Stimulated activated naive CD8-positive, alpha-beta T cell treated with anti-CD3 and anti-CD28 coated beads, Interleukin-15, Interleukin-2, amounts not matched to agents 100 U/mL and 50 U/mL, for 24 hours (primary cell): ENCODE measurements around the gene RAB5B.
"Not testable (repeated sequence)": the region's sequence is repeated elsewhere in the genome, so short reads cannot be mapped to it uniquely, and the experiment has no call there.

Experiments used
- ATAC-seq: fragments of 150-1000 bp; cut with Tn5 transposase; one replicate; pipeline ENCODE4 v1.10.0; 2021
- DNase-seq: peaks from one replicate; pipeline ENCODE4 v3.0.0; 2021

The RAB5B gene

DNA sequence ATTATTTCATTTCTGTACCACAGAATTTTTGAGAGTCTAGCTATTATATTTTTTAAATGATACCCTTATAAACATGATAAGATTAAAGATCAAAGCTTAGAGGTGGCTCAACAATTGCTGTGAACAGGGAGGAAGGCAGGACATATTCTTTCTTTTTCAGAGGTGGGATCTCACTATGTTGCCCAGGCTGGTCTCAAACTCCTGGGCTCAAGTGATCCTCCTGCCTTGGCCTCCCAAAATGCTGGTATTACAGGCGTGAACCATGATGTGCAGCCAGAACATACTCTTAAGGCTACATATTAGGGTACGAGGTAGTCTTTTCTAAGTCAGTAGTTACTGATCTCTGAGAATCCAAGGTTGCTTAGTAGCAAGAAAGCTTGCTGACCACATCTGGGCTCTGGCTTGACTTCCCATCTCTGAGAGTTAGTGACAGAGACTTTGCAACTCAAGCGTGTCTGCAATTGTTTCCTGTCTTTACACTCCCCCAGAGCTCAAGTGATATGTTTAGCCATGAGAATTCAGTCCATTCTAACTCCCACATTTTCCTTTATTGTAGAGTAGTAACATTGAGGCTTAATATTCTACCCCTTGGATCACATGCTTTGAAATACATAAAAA lies 8.6 kb downstream of the RAB5B start:
- ATAC-seq, result no peak
- no peak for DNase-seq

DNA sequence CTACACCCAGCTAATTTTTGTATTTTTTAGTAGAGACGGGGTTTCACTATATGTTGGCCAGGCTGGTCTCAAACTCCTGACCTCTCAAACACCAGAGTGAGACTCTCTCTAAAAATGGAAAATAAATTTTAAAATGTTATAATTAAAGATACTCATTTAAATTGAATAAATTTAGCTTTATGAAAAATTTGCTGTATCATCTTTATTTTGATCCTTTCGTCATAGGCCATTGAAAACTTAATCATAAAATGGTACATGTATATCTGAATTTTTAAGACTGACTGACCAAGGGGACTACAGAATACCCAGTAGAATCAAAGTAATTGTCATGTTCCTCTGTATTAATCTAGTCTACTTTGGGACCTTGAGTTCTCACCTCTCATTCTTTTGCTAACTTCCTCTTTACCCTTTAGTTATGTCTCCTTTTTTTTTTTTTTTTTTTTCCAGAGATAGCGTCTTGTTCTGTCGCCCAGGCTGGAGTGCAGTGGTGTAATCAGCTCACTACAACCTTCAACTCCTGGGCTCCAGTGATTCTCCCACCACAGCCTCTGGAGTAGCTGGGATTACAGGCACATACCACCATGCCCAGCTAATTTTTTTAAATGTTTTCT lies 9.5 kb downstream of the RAB5B start:
- ATAC-seq (no peak), DNase-seq (no peak)

DNA sequence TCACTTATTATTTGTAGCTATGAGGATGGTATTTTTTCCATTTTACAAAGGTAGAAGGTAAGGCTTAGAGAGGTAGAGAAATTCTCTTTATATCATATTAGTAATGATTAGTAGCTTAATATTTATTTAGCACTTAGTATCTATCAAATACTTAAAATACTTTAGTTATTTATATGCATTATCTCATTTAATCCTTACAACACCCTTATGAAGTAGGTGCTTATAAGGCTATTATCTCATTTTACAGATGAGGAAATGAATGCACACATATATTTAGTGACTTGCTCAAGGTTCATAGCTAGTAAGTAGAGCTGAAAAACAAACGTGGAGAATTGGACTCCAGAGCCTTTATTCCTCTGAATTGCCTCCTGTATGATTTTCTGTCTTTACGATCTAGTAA lies 11.0 kb downstream of the RAB5B start:
- no peak for DNase-seq
- no peak for ATAC-seq

DNA sequence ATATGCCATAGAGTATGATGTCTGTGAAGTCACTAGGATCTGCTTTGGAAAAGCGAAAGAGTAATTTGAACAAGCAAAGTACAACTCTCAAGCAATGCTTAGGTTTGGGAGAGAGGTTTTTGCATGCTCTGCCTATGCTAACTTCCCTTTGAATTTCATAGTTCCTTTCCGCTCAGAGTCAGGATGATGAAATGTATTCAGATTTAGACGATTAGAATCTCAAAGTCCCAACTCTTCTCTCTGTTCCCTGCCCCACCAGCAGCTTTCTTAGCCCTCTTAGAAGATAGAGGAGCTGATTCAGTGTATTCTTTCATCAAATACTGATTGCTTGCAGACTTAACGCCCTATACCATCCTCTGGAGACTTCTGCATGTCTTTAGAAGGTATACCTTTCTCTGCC lies 11.5 kb downstream of the RAB5B start:
- DNase-seq (no peak), ATAC-seq (no peak)

DNA sequence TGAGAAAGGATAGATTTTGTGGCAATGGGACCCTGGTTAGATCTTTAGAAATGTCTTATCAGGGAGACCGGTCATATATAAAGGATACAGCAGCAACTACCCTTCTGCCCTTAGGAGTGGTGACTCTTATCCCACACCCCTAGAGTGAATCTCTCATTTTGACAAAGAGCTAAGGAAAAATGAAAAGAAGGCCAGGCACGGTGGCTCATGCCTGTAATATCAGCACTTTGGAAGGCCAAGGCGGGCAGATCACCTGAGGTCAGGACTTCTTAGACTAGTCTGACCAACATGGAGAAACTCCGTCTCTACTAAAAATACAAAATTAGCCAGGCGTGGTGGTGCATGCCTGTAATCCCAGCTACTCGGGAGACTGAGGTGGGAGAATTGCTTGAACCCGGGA lies 12.1 kb downstream of the RAB5B start:
- ATAC-seq, DNase-seq: not testable (repeated sequence)

DNA sequence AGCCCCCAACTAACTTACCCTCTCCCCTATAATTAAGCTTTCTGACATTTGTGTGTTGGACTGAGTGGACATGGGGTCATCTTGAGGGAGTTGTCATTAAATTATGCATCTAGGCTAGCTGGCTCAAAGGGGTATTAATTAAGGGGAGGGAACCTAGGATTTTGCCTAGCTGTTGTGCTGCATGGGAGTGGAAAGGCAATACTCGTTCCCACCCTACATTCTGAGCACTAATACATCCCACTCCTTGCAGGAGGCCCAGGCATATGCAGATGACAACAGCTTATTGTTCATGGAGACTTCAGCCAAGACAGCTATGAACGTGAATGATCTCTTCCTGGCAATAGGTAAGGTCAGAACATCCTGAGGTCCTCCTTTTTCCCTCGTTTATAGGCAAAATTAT lies 17.2 kb downstream of the RAB5B start:
- ATAC-seq (no peak), DNase-seq (no peak)

DNA sequence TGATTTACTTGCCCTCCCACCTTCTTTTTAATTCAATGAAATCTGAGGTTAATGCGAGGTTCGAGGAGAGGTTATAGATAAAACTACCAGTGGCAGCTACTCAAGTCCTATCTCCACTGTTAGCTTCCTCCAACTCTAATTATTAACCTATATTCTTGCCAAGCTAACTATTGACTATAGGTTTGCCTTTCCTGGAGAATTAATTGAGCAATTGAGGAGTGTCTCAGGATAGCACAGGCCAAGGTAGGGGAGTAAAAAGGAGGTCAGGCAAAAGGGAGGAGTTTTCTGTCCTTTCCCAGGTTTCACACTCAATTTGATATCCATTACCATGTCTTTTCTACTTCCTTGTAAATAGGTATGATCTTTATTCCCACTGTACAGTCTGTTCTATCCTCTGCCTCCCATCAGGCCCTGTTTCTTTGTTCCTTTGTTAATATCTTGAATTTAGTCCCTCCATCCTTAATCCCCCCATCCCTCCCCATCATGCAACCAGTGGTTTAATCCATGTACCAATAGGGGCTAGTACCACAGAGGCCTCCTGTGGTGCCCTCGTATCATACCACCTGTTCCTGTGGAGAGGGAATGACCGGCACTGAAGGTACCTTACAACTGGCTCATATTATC lies 19.5 kb downstream of the RAB5B start:
- DNase-seq (no peak), ATAC-seq (no peak)

DNA sequence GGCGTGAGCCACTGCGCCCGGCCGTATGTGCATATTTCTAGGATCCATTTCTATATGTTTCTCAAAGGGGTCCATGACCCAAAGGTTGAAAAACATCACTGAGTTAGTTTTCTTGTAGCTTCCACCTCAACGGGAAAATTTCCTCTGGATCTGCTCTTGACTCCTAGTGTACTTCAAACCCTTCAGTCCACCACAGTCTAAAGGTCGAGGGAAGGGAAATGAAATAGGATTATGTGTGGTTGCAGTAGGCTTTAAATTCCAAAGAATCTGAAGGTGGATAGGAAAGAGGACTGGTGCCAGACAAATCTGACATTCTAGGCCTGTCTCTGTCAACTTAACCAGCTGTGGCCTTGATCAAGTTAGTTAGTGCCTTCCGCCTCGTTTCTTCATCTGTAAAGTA lies 21.5 kb downstream of the RAB5B start:
- no peak for DNase-seq
- no peak for ATAC-seq

DNA sequence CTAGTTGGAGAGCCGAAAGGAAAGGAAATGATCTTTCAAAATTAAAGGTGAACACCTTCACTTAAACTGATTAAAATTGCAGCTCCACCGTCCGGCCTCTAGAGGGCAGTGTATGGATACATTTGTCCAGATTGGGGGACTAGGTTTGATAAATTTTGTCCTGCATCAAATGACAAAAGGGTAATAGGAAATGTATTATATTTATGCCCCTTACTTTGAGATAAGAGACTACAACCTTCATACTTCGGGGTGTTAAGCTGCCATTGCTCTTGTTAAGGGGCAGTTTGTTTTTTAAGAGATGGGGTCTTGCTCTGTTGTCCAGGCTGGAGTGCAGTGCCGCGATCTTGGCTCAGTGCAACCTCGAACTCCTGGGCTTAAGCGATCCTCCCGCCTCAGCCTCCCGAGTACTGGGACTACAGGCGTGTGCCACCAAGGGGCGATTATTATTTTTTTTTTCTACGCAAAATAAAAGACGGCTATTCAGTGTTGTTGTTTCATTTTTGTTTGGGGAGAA lies 22.4 kb downstream of the RAB5B start:
- peak; percentile 68 for DNase-seq
- peak; percentile 42 for ATAC-seq

DNA sequence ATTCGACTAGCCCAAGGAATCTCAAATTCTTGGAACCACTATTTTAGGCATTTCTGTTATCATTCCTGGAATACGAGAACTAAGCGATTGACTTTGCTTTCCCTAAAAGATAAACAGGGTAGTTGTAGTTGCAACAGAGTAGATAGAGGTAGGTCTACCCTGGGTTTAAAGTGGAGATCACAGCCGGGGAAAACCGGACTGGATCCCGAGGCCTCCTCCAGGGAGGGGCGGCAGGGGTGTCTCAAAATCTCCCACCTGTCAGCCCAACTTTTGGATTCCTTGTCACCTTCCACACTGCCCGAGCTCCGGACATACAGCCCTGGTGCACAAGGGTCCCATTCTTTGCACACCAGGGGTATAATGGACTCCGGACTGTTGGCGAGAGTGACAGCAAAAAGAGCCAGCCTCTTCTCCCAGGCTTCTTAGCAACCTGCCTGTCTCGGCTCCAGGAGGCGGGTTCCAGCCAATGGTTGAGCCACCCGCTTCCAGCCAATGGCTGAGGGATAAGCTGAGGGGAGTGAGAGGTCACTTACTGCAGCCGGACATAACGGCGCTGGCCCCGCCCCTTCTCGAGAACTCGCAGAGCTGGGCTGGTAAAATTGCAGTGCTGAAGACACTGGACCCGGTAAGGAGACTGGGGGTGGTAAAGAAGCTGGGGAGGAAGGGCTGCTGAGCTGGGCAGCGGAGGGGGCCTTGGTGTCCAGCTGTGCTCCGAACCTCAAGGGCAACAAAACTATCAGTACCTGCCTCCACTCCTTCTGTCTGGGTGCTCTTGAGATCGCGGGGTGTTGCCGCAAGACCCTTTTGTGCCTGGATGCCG lies 23.0 kb downstream of the RAB5B start, which contains the start of gene SUOX:
Gene SUOX, plus strand, starts transcription at position 562 of the 820 bp plus-strand sequence. CDS start 4,946 bp downstream, outside the sequence.
- ATAC-seq (peak; percentile 80), DNase-seq (peak; percentile 63)

DNA sequence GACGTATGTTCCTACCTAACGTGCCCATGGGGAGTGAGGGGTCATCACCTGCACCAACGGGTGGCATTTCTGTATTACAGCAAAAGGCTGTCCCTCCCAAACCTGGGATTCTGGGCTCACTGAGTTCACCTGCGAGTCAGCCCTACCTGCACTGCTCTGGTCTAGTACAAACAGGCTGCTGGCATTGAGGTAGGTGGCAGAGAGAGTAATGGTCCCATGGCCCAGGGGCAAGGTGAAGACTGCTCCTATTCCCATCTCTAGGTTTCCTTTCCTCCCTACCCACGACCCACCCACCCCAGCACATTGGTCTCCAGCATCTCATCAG lies 23.6 kb downstream of the RAB5B start:
- ATAC-seq (peak; percentile 25), DNase-seq (no peak)

DNA sequence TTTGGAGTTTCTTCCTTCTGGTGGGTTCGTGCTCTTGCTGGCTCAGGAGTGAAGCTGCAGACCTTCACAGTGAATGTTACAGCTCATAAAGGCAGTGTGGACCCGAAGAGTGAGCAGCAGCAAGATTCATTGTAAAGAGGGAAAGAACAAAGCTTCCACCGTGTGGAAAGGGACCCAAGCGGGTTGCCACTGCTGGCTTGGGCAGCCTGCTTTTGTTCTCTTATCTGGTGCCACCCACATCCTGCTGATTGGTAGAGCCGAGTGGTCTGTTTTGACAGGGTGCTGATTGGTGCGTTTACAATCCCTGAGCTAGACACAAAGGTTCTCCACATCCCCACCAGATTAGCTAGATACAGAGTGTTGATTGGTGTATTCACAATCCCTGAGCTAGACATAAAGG lies 25.6 kb downstream of the RAB5B start:
- not testable (repeated sequence) for DNase-seq, ATAC-seq

DNA sequence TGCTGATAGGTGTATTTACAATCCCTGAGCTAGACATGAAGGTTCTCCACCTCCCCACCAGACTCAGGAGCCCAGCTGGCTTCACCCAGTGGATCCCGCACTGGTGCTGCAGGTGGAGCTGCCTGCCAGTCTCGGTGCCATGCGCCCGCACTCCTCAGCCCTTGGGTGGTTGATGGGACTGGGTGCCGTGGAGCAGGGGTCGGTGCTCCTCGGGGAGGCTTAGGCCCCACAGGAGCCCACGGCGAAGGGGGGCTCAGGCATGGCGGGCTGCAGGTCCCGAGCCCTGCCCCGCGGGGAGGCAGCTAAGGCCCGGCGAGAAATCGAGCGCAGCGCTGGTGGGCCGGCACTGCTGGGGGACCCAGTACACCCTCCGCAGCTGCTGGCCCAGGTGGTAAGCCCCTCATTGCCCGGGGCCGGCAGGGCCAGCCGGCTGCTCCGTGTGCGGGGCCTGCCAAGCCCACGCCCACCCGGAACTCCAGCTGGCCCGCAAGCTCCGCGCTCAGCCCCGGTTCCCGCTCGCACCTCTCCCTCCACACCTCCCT lies 26.2 kb downstream of the RAB5B start:
- DNase-seq, ATAC-seq: not testable (repeated sequence)

DNA sequence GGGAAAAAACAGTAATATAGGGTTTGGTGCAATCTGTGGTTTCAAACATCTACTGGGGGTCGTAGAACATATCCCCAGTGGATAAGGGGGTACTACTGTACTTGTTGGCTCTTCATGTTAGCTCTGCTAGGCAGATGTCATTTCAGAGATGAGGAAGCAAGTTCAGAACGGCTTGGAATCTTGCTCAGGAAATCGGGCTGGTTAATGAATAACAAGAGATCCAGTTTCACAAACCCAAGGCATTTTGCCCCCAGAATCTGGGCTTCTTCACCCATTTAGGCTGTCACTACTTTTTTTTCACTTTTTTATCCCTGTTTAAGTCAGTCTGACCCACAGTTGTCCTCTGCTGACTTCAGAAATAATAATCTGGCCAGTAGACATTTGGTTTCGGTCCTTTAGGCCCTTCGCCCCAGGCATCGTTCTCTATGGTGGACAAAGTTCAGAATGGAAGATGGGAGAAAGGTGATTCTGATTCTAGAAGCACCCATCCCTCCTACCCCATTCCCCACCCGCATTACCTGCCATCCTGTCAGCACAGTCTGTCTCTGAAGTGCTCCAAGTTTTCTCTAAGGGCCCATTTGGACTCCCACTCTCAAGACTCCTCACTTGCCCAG lies 27.7 kb downstream of the RAB5B start:
- no peak for ATAC-seq
- no peak for DNase-seq

DNA sequence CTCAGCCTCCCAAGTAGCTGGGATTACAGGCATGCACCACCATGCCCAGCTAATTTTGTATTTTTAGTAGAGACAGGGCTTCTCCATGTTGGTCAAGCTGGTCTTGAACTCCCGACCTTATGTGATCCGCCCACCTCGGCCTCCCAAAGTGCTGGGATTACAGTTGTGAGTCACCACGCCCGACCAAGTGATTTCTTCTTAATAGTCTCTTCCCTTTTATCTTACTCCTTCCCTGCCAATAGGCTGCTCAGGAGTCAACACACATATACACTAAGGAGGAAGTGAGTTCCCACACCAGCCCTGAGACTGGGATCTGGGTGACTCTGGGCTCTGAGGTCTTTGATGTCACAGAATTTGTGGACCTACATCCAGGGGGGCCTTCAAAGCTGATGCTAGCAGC lies 29.5 kb downstream of the RAB5B start:
- ATAC-seq, DNase-seq: not testable (repeated sequence)

DNA sequence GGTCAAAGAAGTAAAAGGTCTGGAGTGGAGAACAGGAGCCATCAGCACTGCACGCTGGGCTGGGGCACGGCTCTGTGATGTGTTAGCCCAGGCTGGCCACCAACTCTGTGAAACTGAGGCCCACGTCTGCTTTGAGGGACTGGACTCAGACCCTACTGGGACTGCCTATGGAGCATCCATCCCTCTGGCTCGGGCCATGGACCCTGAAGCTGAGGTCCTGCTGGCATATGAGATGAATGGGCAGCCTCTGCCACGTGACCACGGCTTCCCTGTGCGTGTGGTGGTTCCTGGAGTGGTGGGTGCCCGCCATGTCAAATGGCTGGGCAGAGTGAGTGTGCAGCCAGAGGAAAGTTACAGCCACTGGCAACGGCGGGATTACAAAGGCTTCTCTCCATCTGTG lies 30.3 kb downstream of the RAB5B start:
- DNase-seq (no peak), ATAC-seq (no peak)

DNA sequence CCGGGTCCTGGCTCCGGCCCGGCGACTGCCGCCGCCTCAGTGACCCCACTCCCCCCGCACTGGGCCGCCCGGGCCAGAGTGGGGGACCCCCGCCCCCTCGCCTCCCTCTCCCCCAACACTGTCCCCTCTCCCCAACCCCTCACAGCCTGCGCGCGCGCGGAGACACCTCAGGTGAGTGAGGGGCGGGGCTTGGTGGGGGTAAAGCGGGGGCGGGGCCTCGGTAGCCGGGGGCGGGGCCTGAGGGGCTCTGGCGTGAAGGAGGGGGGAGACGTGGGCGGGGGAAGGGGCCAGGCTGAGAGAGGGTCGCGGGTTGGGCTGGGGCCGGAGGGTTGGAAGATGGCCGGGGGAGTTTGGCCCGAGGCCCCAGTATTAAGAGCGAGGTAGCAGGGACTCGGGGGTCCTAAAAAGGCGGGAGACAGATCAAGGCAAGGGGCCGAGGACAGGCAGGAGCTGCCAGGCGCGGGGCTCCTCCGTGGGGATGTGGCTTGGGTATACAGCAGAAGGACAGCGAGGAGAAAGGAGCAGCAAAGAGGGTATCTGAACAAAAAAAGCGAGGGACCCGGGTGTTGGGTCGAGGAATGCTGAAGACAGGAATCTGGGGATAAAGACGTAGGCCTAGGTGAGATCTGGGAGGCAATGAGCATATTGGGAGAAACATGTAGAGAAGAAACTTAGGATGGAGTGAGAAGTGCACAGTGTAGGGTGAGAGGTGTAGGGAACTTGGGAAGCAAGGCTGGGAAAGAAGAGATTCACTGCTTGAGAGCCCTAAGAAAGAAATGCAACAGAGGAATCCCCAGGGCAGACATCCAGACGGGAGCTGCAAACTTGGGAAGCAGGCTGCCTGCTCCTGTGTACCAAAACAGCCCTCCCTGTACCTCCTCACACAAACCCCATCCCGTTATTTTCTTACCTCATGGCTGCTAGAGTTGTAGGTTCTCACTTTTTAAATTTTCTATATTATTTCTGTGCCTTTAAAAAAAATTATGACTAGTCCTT lies 34.0 kb downstream of the RAB5B start:
- DNase-seq (peak; percentile 79), ATAC-seq (peak; percentile 60)

DNA sequence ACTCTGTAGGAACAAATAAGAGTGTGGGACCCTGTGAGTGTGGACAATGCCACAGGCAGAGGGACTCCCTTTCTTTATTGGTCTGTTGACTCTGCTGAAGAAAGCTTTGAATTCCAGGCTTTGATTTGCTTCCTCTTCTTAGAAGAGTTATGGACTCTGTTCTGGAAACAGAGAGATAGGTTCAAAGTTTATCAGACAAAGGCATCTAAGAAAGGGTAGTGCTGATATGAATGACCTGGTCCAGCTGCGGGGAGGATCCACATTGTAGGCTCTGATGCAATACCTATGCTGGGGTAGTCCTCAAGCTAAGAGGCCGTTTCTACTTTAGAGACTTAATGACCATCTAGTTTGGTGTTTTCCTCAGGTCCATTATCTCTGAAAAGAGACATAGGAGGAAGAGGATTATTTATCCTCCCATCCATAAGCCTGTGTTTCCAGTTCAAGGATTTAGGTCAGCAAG lies 36.3 kb downstream of the RAB5B start:
- ATAC-seq (no peak), DNase-seq (no peak)

DNA sequence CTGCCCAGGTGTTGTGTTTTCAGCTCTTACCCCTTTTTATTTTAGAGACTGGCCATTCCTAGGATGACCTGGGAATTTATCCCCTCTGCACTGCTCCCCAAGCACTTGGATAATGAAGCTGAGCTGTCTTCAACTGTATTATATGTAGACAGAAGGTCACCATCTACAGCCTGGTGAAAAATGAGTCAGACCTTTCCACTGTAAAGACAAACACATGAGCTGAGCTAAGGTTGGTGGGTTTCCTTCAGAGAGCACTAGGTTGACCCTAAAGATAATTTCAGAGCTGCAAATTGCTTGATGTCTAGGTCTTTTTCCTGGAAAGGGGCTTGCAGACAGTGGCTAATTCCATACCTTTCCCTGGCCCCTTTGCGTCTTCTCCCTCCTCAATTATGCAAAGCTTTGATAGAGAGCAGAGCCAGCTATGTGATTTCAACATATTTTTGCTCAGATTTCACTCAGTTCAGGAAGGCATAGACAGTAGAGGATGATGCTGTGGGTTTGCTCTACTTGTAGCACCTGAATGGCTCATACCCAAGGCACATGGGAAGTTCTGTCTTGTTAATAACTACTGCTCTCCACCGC lies 37.7 kb downstream of the RAB5B start:
- DNase-seq (no peak), ATAC-seq (peak; percentile 56)

DNA sequence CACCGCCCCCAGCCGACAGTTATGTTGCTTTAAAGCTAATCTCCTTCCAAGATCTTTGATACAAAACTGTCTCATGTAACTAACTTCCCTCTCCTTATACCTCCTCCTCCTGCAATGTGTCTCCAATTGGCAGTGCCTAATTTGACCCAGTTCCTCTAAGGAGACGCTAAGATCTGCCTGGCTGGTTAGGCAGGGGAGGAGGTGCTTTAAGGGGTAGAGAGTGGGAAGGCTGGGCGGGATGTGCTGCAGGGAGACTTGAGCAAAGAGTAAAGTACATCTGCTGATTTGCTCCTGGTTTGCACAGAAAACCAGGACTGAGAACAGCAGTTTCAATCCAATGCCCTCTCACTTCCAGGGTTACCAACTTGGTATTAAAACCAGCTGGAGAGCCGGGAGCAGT lies 39.6 kb downstream of the RAB5B start:
- DNase-seq, result no peak
- no peak for ATAC-seq
